HCT116 (cell line): ENCODE measurements around the gene PPP1R15A. TPM values are rescaled to one million over a fixed set of nuclear protein-coding genes. Genes with fewer than 3 reads are reported as not detected.

ENCODE experiments used
- ATAC-seq: fragments of 200-7000 bp; cut with Tn5 transposase; 2 replicates; pipeline ENCODE4 v1.9.1; 2020; ENCODE audit warnings: mild to moderate bottlenecking, moderate library complexity
- BruUV-seq: library from RNA; stranded (reverse); fragments of 400-500 nt; replicated peaks from 2 replicates; lab custom pipeline; 2021; lab: Mats Ljungman, UMichigan
- CTCF ChIA-PET: fragments of 300-600 bp; sonication (Branson Sonifier 250); formaldehyde crosslinking; loops from one replicate; lab custom pipeline; 2021; ENCODE audit warnings: antibody characterized with exemption; lab: Charles Lee
- POLR2A ChIA-PET: fragments of 300-600, 350-600 bp; sonication (Branson Sonifier 250); formaldehyde crosslinking; loops from one replicate; lab custom pipeline; 2021; ENCODE audit warnings: antibody characterized with exemption; lab: Charles Lee
- RAD21 ChIA-PET, 2 experiments: fragments of 300-600 bp; sonication (Branson Sonifier 250); formaldehyde crosslinking; loops; one replicate each; lab custom pipeline; 2023; ENCODE audit warnings: low total read pairs in 2 of 2; ENCODE audit not compliant: uncharacterized antibody in 2 of 2, unreplicated experiment in 2 of 2, low non-redundant PET in 1 of 2; lab: Charles Lee
- DNase-seq: peaks from one replicate; pipeline ENCODE4 v3.0.0-alpha.2; 2010; ENCODE audit warnings: low read depth, low spot score
- H2AFZ ChIP-seq: fragments of 200-600 bp; shearing (Covaris generic), sonication (generic); 2 replicates; pipeline ENCODE4 v1.6.1; 2017; ENCODE audit warnings: low read depth, mixed run types, mixed read lengths, antibody characterized with exemption, low read length; ENCODE audit not compliant: poor library complexity, severe bottlenecking
- H3K27ac ChIP-seq: 2 replicates; pipeline ENCODE4 v1.5.1; 2012; ENCODE audit warnings: low read depth, low read length
- H3K27me3 ChIP-seq: fragments of 200-600 bp; sonication (generic); 2 replicates; pipeline ENCODE4 v1.6.1; 2016; ENCODE audit warnings: mixed run types, low read length, mixed read lengths; ENCODE audit not compliant: insufficient read depth
- H3K36me3 ChIP-seq, 2 experiments: fragments of 200-500 bp in 1 of 2; fragments of 200-600 bp in 1 of 2; sonication (Bioruptor generic) in 1 of 2; sonication (generic) in 1 of 2; 2 replicates each; pipeline versions ENCODE4 v1.5.1 to v1.6.1; 2014 to 2016; ENCODE audit warnings: low read length in 2 of 2, inconsistent platforms in 1 of 2, mixed read lengths in 1 of 2, mixed run types in 1 of 2; ENCODE audit not compliant: insufficient read depth in 2 of 2, control insufficient read depth in 1 of 2
- H3K4me1 ChIP-seq, 2 experiments: fragments of 200-600 bp in 1 of 2; sonication (generic) in 1 of 2; 2 replicates each; pipeline versions ENCODE4 v1.5.1 to v1.6.1; 2012 to 2017; ENCODE audit warnings: low read length in 2 of 2, inconsistent platforms in 1 of 2, mild to moderate bottlenecking in 1 of 2, mixed read lengths in 1 of 2, mixed run types in 1 of 2, moderate library complexity in 1 of 2; ENCODE audit not compliant: insufficient read depth in 2 of 2, control insufficient read depth in 1 of 2
- H3K4me2 ChIP-seq: fragments of 200-600 bp; sonication (generic); 2 replicates; pipeline ENCODE4 v1.6.1; 2017; ENCODE audit warnings: mixed run types, low read length, mixed read lengths
- H3K4me3 ChIP-seq, 2 experiments: fragments of 200-600 bp in 1 of 2; sonication (generic) in 1 of 2; replicated peaks in 1 of 2; 2 replicates each; pipeline ENCODE4 v1.5.1; 2011 to 2016; ENCODE audit warnings: low read length in 2 of 2, control low read depth in 1 of 2, low read depth in 1 of 2, mild to moderate bottlenecking in 1 of 2, mixed read lengths in 1 of 2, mixed run types in 1 of 2
- H3K79me2 ChIP-seq: fragments of 200-600 bp; sonication (generic); 2 replicates; pipeline ENCODE4 v1.6.1; 2017; ENCODE audit warnings: mild to moderate bottlenecking, mixed run types, low read length, moderate library complexity, mixed read lengths; ENCODE audit not compliant: insufficient read depth
- H3K9ac ChIP-seq: fragments of 200-600 bp; sonication (generic); 2 replicates; pipeline ENCODE4 v1.6.1; 2016; ENCODE audit warnings: low read length, mixed read lengths
- H3K9me2 ChIP-seq: fragments of 200-600 bp; sonication (generic), shearing (Covaris generic); 2 replicates; pipeline ENCODE4 v1.6.1; 2017; ENCODE audit warnings: mixed run types, mild to moderate bottlenecking, moderate library complexity; ENCODE audit not compliant: insufficient read depth
- H3K9me3 ChIP-seq, 2 experiments: fragments of 200-500 bp in 1 of 2; fragments of 200-600 bp in 1 of 2; sonication (Bioruptor generic) in 1 of 2; sonication (generic) in 1 of 2; 2 replicates each; pipeline ENCODE4 v1.6.1; 2014 to 2017; ENCODE audit warnings: low read length in 2 of 2, mixed read lengths in 2 of 2, inconsistent platforms in 1 of 2, low read depth in 1 of 2, mild to moderate bottlenecking in 1 of 2, mixed run types in 1 of 2, moderate library complexity in 1 of 2; ENCODE audit not compliant: control insufficient read depth in 1 of 2, insufficient read depth in 1 of 2
- H4K20me1 ChIP-seq: fragments of 200-600 bp; sonication (generic), shearing (Covaris generic); 2 replicates; pipeline ENCODE4 v1.6.1; 2017; ENCODE audit warnings: mixed run types, mild to moderate bottlenecking, moderate library complexity; ENCODE audit not compliant: insufficient read depth
- ATF3 ChIP-seq: IDR thresholded peaks from 2 replicates; pipeline ENCODE4 v1.6.1; 2012
- CBX3 ChIP-seq: IDR thresholded peaks from 2 replicates; pipeline ENCODE4 v1.6.1; 2012; ENCODE audit warnings: low read depth
- CTCF ChIP-seq, 3 experiments: fragments of 200-600 bp in 1 of 3; sonication (generic) in 1 of 3; IDR thresholded peaks in 2 of 3; conservative IDR thresholded peaks in 1 of 3; 2 replicates each; pipeline ENCODE4 v1.5.1; 2012 to 2017; ENCODE audit warnings: low read depth in 2 of 3, low read length in 2 of 3, antibody characterized with exemption in 1 of 3, borderline replicate concordance in 1 of 3, control low read depth in 1 of 3, mild to moderate bottlenecking in 1 of 3, mixed read lengths in 1 of 3, mixed run types in 1 of 3, moderate library complexity in 1 of 3; ENCODE audit not compliant: insufficient read depth in 1 of 3
- EGR1 ChIP-seq: IDR thresholded peaks from 2 replicates; pipeline ENCODE4 v1.6.1; 2012; ENCODE audit warnings: low read depth
- POLR2A ChIP-seq: IDR thresholded peaks from 2 replicates; pipeline ENCODE4 v1.7.0; 2011; ENCODE audit warnings: borderline replicate concordance; ENCODE audit not compliant: insufficient read depth, insufficient read length; ENCODE audit errors: extremely low read depth
- RAD21 ChIP-seq: IDR thresholded peaks from 2 replicates; pipeline ENCODE4 v1.6.1; 2012; ENCODE audit warnings: low read depth, mild to moderate bottlenecking
- SP1 ChIP-seq: IDR thresholded peaks from 2 replicates; pipeline ENCODE4 v1.6.1; 2012; ENCODE audit warnings: low read depth
- YY1 ChIP-seq: IDR thresholded peaks from 2 replicates; pipeline ENCODE4 v1.6.1; 2011; ENCODE audit warnings: low read length, low read depth, moderate library complexity, mild to moderate bottlenecking; ENCODE audit not compliant: insufficient replicate concordance; ENCODE audit errors: extremely low read depth
- ZFX ChIP-seq: fragments of 450-650 bp; IDR thresholded peaks from 2 replicates; pipeline ENCODE4 v1.6.1; 2017
- intact Hi-C: fragments of 100-400 bp; cut with micrococcal nuclease; formaldehyde crosslinking; loops from 2 replicates; pipeline ENCODE4 v1.10.0; 2022
- total RNA-seq: library from RNA; stranded (reverse); gene quantifications from one replicate; pipeline ENCODE4 v1.2.1, GENCODE V29; 2021; ENCODE audit not compliant: unreplicated experiment
- TF ChIP-seq, protein P1 (sequence below): IDR thresholded peaks from 2 replicates; pipeline ENCODE4 v1.6.1; 2012
- TF ChIP-seq, protein P2 (sequence below): IDR thresholded peaks from 2 replicates; pipeline ENCODE4 v1.6.1; 2012; ENCODE audit warnings: low read depth

The PPP1R15A gene
- total RNA-seq, 1 experiment from 2014 or later: 50.3 TPM

GRCh38 chr19:48899781-48900476 lies 27.7 kb downstream of the PPP1R15A start, which contains the start of gene NUCB1 (continued):
- TF ChIP-seq CTCF (IDR thresholded peaks at IDR 0.05 in 2 of 3, conservative IDR thresholded peaks at IDR 0.05 in 1 of 3; ENCODE audit: borderline replicate concordance in 1 of 3, insufficient read depth in 1 of 3, low read depth in 2 of 3, low read length in 2 of 3): 0 out of 6 replicates have a peak, but pooled peaks of 1 of the 3 experiments have one; percentile 18
- TF ChIP-seq, protein P1, sequence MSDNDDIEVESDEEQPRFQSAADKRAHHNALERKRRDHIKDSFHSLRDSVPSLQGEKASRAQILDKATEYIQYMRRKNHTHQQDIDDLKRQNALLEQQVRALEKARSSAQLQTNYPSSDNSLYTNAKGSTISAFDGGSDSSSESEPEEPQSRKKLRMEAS: peak; percentile 85
- no peak for TF ChIP-seq ATF3
- TF ChIP-seq CBX3: no peak
- TF ChIP-seq, all 23 proteins: peak for 7

GRCh38 chr19:48900477-48901406 lies 28.5 kb downstream of the PPP1R15A start:
- RAD21 ChIA-PET: interaction anchor here in 1 of 2 experiments (0.5 kb wide), 1 partner anchor 106 kb away, joined by 4 read pairs; no protein-coding TSS in a partner anchor
- Histone ChIP-seq H3K9me2 (no peaks in the 10 kb centered on the region), H3K27me3 (no peaks in the 10 kb centered on the region), H3K9ac (peak overlapping the region; percentile 89), H3K4me2 (peak overlapping the region; percentile 95), H2AFZ (no peak overlapping the region), H3K36me3 (peaks cover 0 to 2% of the 10 kb centered on the region in 2 experiments; a peak in 2 of 4 replicates), H3K9me3 (no peaks in the 10 kb centered on the region), H3K27ac (peak overlapping the region; percentile 48), H3K4me1 (peaks cover 3 to 26% of the 10 kb centered on the region in 2 experiments; a peak in 3 of 4 replicates), H3K4me3 (peak overlapping the region; percentile 95), H4K20me1 (no peaks in the 10 kb centered on the region), H3K79me2 (peaks cover 10% of the 10 kb centered on the region; the same call in 1 of the 2 replicates)
- DNase-seq (no peak), ATAC-seq (peak; percentile 31; the same call in 1 of the 2 replicates)
- POLR2A ChIA-PET: interaction anchor here (0.8 to 2.3 kb wide), 9 partner anchors 12 to 92 kb away, joined by 3 to 16 read pairs (median 3); partner anchors contain the start of genes BAX, DHDH, GYS1 and PPP1R15A
- TF ChIP-seq SP1 (no peak), ZFX (peak; percentile 7; the same call in 1 of the 2 replicates), ATF3 (no peak), YY1 (no peak), RAD21 (no peak), POLR2A (no peak), EGR1 (no peak)
- TF ChIP-seq, protein P2, sequence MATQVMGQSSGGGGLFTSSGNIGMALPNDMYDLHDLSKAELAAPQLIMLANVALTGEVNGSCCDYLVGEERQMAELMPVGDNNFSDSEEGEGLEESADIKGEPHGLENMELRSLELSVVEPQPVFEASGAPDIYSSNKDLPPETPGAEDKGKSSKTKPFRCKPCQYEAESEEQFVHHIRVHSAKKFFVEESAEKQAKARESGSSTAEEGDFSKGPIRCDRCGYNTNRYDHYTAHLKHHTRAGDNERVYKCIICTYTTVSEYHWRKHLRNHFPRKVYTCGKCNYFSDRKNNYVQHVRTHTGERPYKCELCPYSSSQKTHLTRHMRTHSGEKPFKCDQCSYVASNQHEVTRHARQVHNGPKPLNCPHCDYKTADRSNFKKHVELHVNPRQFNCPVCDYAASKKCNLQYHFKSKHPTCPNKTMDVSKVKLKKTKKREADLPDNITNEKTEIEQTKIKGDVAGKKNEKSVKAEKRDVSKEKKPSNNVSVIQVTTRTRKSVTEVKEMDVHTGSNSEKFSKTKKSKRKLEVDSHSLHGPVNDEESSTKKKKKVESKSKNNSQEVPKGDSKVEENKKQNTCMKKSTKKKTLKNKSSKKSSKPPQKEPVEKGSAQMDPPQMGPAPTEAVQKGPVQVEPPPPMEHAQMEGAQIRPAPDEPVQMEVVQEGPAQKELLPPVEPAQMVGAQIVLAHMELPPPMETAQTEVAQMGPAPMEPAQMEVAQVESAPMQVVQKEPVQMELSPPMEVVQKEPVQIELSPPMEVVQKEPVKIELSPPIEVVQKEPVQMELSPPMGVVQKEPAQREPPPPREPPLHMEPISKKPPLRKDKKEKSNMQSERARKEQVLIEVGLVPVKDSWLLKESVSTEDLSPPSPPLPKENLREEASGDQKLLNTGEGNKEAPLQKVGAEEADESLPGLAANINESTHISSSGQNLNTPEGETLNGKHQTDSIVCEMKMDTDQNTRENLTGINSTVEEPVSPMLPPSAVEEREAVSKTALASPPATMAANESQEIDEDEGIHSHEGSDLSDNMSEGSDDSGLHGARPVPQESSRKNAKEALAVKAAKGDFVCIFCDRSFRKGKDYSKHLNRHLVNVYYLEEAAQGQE: no peak
- TSS peak; percentile 85 for BruUV-seq
- CTCF ChIA-PET: interaction anchor here (1.0 to 1.1 kb wide), 4 partner anchors 12 to 93 kb away, joined by 3 read pairs; partner anchors contain the start of genes GYS1 and RUVBL2
- intact Hi-C loops: no loop called here
